Measurements from ENCODE around the gene HOXA9.

Gene HOXA9

DNA sequence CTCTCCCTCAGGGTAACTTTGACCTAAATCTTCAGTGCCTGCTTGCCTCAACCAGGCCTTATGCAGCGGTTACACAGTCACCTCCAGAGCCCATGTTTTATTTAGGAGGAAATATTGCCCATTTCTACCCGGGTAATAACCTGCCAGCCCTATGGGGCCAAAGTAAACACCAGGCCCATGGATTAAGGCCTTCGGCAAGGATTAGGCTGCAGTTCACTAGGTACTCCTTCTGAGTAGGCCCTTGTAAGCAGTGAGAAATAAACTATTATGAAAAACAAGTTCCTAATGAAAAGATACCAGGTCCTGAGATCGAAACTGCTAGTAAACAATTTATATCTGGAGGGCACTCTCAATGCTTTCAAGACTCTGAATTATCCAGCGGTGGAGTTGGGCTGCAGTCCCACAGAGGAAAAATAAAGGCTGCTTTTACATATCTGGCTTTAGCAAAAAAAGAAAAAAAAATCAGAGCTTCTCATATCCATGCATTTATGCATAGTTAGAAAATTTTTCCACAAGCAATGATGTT lies 12.5 kb upstream of the HOXA9 start:
- DNase-seq: no peak

DNA sequence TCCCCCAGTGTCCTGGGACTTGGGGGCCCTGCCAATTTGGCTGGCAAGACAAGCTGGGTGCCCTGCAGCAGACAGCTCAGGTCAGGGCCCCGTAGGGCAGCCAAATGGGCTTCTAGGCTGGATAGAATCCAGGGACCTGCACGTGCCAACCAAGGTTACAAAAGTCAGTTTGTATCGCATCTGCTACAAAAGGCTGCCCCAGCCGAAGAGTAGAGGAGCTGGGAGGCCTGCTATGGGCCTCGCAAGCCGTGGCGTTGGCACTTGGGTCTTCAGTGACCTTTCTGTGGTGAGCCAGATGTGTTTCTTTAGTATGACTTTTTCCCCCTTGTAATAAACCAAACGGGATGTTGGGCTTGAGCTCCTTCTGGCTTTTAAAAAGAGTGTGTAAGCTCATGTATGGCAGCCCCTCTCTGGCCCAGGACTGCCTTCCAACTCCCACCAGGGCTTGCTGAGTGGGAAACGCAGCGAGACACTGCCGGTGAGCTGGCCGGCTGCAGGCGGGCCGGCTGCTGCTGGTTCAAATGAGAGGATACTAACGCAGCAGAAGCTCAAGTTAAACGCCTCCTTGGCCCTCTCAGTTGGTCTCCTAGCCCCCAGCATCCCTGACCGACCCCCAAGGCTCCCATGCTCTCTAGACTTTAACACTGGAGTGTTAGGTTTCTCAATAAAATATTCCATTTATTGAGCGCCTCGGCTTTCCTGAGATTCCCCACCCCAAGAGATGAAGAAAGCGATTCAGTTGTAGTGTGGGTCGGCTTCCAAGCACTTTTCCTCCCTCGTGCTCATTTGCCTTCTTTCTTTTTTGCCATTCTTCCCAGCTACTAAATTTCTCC lies 11.8 kb upstream of the HOXA9 start:
- no peak for DNase-seq

DNA sequence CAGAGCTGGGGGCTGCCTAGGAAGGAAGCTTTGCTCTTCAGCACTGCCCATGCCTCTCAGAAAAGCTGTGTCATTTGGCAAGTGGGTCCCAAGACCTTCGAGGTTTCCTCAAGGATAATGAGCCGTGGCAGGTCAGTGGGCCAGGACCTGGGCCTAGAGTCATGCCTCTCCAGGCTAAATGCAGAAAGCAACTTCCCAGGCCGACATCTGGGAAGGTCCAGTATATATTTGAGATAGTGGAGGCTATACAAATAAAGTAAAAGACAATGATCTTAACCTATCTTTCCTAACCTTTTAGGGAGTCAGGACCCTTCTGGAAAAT lies 11.1 kb upstream of the HOXA9 start:
- no peak for DNase-seq

DNA sequence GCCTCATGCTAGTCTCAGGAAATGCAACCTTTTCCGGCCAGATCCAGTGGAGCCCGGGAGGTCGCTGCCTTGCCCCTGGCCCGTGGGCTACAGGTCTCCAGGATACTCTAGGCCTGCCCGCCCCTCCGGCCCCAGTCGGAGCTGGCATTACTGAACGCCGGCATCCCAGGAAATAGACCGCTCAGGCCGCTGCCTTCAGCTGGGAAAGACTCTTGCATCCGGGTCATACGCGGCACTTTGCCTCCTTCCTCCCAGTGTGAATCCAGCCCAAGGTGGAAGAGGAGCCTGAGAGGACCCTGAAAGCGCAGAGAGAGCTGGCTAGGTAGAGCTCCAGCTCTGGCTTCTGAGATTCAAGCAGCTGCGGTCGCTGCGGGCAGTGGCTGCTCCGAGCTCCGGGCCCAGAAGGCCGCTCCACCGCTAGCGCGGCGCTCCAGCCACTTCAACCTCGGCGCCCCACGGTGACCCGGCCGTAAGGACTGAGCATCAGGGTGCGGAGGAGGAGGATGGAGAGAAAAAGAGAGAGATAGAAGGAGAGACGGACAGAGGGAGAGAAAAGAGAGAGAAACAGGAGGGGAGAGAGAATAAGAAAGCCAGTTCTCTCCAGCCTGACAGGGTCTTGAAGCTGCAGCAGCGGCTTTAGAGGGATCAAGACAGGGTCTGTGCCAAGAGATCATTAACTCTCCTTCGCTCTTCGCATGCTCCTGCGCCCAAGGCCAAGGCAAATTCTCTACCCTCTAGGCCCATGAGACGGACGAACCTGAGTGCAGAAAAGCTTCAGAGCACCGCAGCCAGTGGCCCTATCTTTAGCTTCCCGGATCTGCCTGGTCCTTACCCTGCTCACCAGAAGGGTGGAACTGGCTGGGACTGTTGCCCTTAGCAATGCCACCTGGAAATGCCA lies 10.5 kb upstream of the HOXA9 start:
- no peak for DNase-seq

- DNase-seq: no peak
Measured at GRCh38 chr7:27174874-27175625, 9.7 kb upstream of the HOXA9 start.

- no peak for DNase-seq
Measured at GRCh38 chr7:27173956-27174873, 8.9 kb upstream of the HOXA9 start, which contains the start of gene HOXA10. Gene HOXA10 (minus strand): TSS chr7:27174320. CDS start chr7:27174306, 14 bp downstream.

GRCh38 chr7:27173511-27173955 lies 8.2 kb upstream of the HOXA9 start:
- no peak for DNase-seq

- no peak for DNase-seq
Measured at GRCh38 chr7:27172823-27173510, 7.6 kb upstream of the HOXA9 start.

DNA sequence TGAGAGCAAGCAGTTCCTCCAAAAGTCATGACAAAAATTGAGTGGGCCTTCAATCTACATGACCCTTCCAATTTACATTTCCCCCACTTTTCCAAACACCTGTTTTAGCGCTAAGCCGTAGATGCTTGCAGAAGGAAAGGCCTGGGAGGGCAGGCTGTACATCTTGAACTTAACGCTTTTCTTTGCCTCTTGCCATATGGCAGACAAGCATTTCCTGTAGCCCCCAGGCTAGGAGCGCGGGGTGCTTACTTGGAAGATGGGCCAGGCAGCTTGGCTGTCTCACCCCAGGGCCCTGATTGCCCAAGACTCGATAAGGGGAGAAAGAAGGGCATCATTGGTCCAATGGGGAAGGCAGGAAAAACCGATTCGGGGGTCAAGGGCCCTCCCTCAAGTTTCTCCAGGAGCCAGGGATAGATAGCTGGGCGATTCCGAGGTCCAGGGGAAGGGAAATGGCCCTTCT lies 7.0 kb upstream of the HOXA9 start:
- DNase-seq: no peak

DNA sequence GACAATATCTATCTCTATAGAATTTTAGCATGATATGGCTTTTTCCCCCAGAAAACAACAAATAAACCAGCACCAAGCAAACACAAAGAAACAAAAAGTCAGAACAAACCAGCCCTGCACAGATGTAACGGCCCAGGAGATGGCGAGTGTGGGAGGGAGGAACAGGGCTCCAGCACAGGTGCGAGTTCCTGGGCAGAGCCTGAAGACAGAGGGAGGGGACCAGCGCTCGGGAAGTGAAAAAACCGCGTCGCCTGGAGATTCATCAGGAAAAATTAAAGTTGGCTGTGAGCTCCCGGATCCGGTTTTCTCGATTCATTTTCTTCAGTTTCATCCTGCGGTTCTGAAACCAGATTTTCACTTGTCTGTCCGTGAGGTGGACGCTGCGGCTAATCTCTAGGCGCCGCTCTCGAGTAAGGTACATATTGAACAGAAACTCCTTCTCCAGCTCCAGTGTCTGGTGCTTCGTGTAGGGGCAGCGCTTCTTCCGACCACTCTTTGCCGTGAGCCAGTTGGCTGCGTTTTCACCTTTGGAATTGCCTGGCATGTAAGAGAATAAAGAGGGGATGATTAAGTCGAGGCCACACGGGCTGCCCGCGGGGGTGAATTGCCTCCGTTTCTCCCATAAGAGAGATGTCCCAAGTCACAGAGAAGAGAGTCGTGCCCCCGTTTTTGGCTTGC lies 6.4 kb upstream of the HOXA9 start:
- DNase-seq: no peak

GRCh38 chr7:27171325-27171636 lies 5.9 kb upstream of the HOXA9 start:
- no peak for DNase-seq

- no peak for DNase-seq
Measured at GRCh38 chr7:27170426-27171324, 5.3 kb upstream of the HOXA9 start.

DNA sequence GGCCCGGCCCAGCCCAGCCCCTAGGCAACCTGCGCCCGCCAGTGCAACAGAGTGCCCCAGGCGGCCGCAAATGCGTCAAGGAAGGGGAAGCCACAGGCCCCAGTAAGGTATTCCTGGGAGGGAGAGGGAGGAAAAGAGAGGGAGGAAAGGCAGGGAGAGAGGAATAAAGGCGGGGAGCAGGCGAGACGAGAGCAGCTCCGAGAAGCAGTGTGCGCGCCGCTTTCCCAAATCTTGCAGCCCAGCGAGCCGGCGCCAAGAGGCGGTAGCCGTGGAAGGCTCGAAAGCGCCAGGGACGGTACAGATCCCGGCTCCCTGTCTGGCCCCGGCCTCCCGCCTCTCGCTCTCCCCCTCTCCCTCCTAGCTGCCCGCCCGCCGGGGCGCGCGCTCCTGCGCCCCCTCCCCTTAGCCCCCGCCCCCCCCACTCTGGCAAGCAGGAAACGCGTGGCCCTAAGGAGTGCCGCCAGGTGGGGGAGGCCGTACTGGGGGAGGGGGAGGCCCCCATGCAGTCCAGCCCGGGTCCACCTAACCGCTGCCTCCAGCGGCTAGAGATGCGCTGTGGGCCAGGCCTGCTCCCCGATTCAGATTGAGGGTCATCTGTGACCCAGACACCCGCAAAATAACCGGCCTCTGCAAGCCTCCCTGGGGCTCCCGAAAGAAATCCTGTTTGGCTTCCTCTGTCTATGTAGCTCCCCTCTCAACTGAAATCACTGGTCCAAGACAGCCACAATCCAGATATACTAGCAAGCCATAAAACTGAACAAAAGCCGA lies 4.5 kb upstream of the HOXA9 start:
- no peak for DNase-seq

DNA sequence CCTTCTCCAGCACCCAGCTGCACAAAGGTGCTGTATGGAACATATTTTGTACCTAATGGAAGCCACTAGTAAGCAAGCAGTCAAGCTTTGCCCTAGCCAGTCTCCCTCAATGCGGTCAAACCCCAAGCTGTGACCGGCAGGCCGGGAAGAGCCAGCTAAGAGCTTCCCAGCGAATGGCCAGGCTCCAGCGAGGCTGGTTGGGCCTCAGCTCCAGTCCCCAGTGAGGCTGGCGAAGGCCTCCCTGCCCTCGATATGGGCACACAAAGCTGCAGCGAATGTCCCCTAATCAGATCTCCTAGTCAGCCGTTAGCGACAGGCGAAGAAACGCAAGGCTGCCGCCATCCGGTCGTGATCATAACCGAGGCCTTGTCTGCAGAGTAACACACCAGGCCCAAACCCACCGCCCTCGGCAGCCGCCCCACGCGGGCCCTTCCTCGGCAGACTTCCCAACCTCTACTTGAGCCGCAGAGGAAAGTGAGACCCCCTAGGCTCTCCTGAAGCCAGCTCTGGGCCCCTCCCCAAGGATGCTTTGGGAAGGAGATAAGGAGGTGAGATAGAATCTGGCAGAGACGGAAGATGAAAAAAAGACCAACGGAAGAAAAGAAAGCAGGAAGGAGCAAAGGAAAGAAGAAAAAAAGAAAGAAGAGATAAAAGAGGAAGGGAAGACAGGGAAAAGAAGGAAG lies 3.1 kb upstream of the HOXA9 start:
- no peak for DNase-seq

DNA sequence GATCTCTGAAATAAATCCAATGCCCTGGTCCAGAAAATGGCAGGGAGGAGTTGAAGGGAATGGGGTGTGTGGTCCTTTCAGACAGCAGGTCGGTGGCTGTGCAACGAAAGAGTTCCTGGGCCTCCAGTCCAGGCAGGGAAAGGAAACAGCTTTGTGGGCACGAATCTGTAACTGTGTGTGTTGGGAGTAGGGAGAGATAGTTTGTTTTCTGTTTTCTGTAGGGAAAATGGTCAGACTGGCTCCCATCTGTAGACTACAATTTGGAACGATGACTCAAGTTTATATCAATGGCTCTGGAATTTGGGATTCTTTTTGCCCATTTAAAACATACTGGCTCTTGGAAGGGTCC lies 2.6 kb upstream of the HOXA9 start:
- DNase-seq: no peak

Measured in anterior cingulate cortex (tissue), 58 donors.